IPS-18a (cell line): ENCODE measurements around the gene TTLL11.
"Not testable (repeated sequence)": the region's sequence is repeated elsewhere in the genome, so short reads cannot be mapped to it uniquely, and the experiment has no call there.

Experiments used
- H3K27ac ChIP-seq: one replicate; pipeline ENCODE4 v1.5.1; 2013; ENCODE audit warnings: low read length
- H3K27me3 ChIP-seq: one replicate; pipeline ENCODE4 v1.6.1; 2013; ENCODE audit warnings: mild to moderate bottlenecking, low read length; ENCODE audit not compliant: control insufficient read depth, insufficient read depth
- H3K36me3 ChIP-seq: one replicate; pipeline ENCODE4 v1.6.1; 2013; ENCODE audit warnings: low read depth, low read length; ENCODE audit not compliant: control insufficient read depth
- H3K4me1 ChIP-seq: one replicate; pipeline ENCODE4 v1.6.1; 2013; ENCODE audit warnings: low read depth, low read length; ENCODE audit not compliant: control insufficient read depth
- H3K4me3 ChIP-seq: one replicate; pipeline ENCODE4 v1.5.1; 2013; ENCODE audit warnings: low read length
- H3K9ac ChIP-seq: one replicate; pipeline ENCODE4 v1.6.1; 2013; ENCODE audit warnings: mild to moderate bottlenecking, low read length, moderate library complexity
- H3K9me3 ChIP-seq: one replicate; pipeline ENCODE4 v1.6.1; 2013; ENCODE audit warnings: low read depth, low read length; ENCODE audit not compliant: control insufficient read depth

Gene TTLL11

DNA sequence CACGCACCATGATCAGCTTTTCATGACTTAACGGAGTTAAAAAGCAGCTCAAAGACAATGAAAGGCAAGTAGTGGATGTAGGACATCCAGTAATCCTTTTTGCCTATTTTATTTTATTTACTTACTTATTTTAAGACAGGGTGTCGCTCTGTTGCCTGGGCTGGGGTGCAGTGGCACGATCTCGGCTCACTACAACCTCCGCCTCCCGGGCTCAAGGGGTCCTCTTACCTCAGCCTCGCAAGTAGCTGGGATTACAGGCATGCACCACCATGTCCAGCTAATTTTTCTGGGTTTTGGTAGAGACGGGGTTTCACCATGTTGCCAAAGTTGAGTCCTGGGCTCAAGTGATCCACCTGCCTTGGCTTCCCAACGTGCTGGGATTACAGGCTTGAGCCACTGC is 292.7 kb downstream of the TTLL11 start:
- Histone ChIP-seq H3K4me1 (no peaks in the 10 kb centered on the region), H3K4me3 (no peak overlapping the region), H3K36me3 (no peaks in the 10 kb centered on the region), H3K9me3 (no peaks in the 10 kb centered on the region), H3K27me3 (no peaks in the 10 kb centered on the region), H3K27ac (no peak overlapping the region), H3K9ac (no peak overlapping the region)

DNA sequence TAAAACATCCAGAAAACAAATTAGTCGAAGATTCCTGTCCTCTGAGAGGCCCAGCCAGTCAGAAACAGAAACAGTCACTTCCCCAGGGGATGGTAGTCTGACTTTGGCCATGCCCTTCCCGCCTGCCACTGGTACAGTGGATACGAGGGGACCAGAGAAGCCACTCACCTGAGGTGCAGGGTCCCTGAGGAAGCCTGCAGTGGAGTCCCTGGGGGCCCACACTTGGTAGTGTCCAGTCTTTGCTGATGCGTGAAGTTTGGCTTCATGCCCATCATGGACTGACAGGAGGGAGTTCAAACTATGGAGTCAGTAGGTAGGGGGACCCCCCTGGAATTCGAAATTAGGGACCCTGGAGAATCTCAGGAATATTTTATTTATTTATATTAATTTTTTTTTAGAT is 294.2 kb downstream of the TTLL11 start:
- no peaks in the 10 kb centered on the region for H3K27me3 ChIP-seq
- no peaks in the 10 kb centered on the region for H3K4me1 ChIP-seq
- no peaks in the 10 kb centered on the region for H3K9me3 ChIP-seq
- no peak overlapping the region for H3K27ac ChIP-seq
- H3K36me3 ChIP-seq = no peaks in the 10 kb centered on the region
- H3K9ac ChIP-seq = no peak overlapping the region
- no peak overlapping the region for H3K4me3 ChIP-seq

- Histone ChIP-seq H3K27me3 (no peaks in the 10 kb centered on the region), H3K9ac (no peak overlapping the region), H3K4me1 (no peaks in the 10 kb centered on the region), H3K9me3 (no peaks in the 10 kb centered on the region), H3K36me3 (no peaks in the 10 kb centered on the region), H3K27ac (no peak overlapping the region), H3K4me3 (no peak overlapping the region)
Measured at GRCh38 chr9:121797081-121797480, 296.0 kb downstream of the TTLL11 start.

- H3K27me3 ChIP-seq, H3K9ac ChIP-seq, H3K4me3 ChIP-seq, H3K4me1 ChIP-seq, H3K9me3 ChIP-seq, H3K27ac ChIP-seq, H3K36me3 ChIP-seq: not testable (repeated sequence)
Measured at GRCh38 chr9:121794334-121794733, 298.8 kb downstream of the TTLL11 start.

- H3K27ac ChIP-seq, H3K4me3 ChIP-seq, H3K4me1 ChIP-seq, H3K9me3 ChIP-seq, H3K36me3 ChIP-seq, H3K9ac ChIP-seq, H3K27me3 ChIP-seq: not testable (repeated sequence)
Measured at GRCh38 chr9:121792476-121792875, 300.6 kb downstream of the TTLL11 start.

- no peaks in the 10 kb centered on the region for H3K4me1 ChIP-seq
- no peak overlapping the region for H3K4me3 ChIP-seq
- H3K9ac ChIP-seq = no peak overlapping the region
- H3K36me3 ChIP-seq = no peaks in the 10 kb centered on the region
- no peaks in the 10 kb centered on the region for H3K9me3 ChIP-seq
- no peak overlapping the region for H3K27ac ChIP-seq
- H3K27me3 ChIP-seq = no peaks in the 10 kb centered on the region
Measured at GRCh38 chr9:121790841-121791240, 302.3 kb downstream of the TTLL11 start.

DNA sequence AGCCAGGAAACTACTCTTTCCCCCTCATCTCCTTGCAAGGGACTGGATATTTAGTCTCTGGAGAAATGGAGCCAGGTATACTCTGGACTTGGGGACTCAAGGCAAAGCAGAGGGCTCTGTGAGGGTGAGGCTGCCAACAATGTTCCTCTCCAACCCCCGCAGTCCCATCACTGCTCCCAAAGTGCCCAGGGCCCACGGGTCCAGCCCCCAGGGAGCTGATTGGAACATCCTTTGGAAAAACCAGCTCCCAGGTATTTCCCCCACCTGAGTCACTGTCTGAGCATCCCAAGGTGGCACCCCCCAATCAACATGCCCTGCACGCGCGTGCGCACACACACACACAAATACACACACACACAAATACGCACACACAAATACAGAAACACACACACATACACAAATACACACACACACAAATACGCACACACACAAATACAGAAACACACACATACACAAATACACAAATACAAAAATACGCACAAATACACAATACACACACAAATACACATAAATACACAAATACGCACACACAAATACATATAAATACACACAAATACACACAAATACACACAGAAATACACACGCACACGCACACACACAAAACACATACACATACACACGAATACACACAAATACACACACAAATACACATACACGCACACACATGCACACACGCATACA is 304.3 kb downstream of the TTLL11 start:
- Histone ChIP-seq H3K27ac (no peak overlapping the region), H3K36me3 (no peaks in the 10 kb centered on the region), H3K9me3 (no peaks in the 10 kb centered on the region), H3K4me1 (peaks cover 11% of the 10 kb centered on the region), H3K27me3 (no peaks in the 10 kb centered on the region), H3K9ac (no peak overlapping the region), H3K4me3 (no peak overlapping the region)

GRCh38 chr9:121786998-121787422 is 306.1 kb downstream of the TTLL11 start:
- Histone ChIP-seq H3K9ac (no peak overlapping the region), H3K4me1 (peaks cover 18% of the 10 kb centered on the region), H3K4me3 (no peak overlapping the region), H3K27me3 (no peaks in the 10 kb centered on the region), H3K27ac (no peak overlapping the region), H3K9me3 (no peaks in the 10 kb centered on the region), H3K36me3 (peaks cover under 1% of the 10 kb centered on the region)

- peaks cover 5% of the 10 kb centered on the region for H3K36me3 ChIP-seq
- no peak overlapping the region for H3K4me3 ChIP-seq
- no peak overlapping the region for H3K9ac ChIP-seq
- H3K4me1 ChIP-seq = peaks cover 18% of the 10 kb centered on the region
- no peak overlapping the region for H3K27ac ChIP-seq
- H3K9me3 ChIP-seq = no peaks in the 10 kb centered on the region
- no peaks in the 10 kb centered on the region for H3K27me3 ChIP-seq
Measured at GRCh38 chr9:121786543-121786948, 306.6 kb downstream of the TTLL11 start.

- H3K9ac ChIP-seq = no peak overlapping the region
- peaks cover 18% of the 10 kb centered on the region for H3K4me1 ChIP-seq
- no peak overlapping the region for H3K4me3 ChIP-seq
- H3K27me3 ChIP-seq = no peaks in the 10 kb centered on the region
- peaks cover 11% of the 10 kb centered on the region for H3K36me3 ChIP-seq
- H3K27ac ChIP-seq = no peak overlapping the region
- H3K9me3 ChIP-seq = no peaks in the 10 kb centered on the region
Measured at GRCh38 chr9:121785673-121786542, 307.2 kb downstream of the TTLL11 start.

- no peak overlapping the region for H3K9ac ChIP-seq
- peaks cover 14% of the 10 kb centered on the region for H3K36me3 ChIP-seq
- no peaks in the 10 kb centered on the region for H3K27me3 ChIP-seq
- H3K4me3 ChIP-seq = no peak overlapping the region
- no peaks in the 10 kb centered on the region for H3K9me3 ChIP-seq
- H3K27ac ChIP-seq = no peak overlapping the region
- H3K4me1 ChIP-seq = peaks cover 18% of the 10 kb centered on the region
Measured at GRCh38 chr9:121784731-121785411, 308.2 kb downstream of the TTLL11 start.
